ENCODE results near the gene RBM34.
"Not testable (repeated sequence)": the region's sequence is repeated elsewhere in the genome, so short reads cannot be mapped to it uniquely, and the experiment has no call there.

RBM34 gene

DNA sequence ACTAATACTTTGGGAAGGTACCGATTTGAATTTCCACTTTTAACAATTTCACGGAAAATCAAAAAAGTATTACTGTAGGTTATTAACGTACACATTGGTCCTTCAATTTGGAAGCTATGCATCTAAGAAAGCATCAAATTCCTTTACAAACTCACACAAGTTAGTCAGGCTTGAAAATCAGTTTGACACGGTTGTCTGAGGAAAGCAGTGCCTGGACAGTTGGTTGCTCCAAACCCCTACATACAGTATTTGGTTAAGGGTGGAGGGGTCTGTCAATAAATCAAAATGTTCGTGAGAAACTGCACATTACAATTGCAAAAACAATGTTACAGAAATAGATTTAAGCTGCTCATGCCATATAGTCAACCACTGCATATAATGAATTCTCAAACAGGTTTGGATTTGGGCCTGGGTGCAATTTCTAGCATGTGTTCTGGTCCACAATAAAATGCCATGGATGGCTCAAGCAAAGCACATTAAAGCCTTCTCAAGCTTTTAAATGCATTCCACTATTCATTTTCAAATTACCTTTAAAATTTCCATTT, 19.9 kb upstream of the RBM34 start:
- Histone ChIP-seq H3K27ac (ENCODE audit: low read depth, low read length) (no peak overlapping the region), H3K9me3 (ENCODE audit: control insufficient read depth, insufficient read depth, low read depth, low read length) (no peaks in the 10 kb centered on the region), H3K27me3 (ENCODE audit: control insufficient read depth, insufficient read depth, low read length) (no peaks in the 10 kb centered on the region), H3K4me3 (ENCODE audit: low read depth, low read length) (no peak overlapping the region), H3K9ac (ENCODE audit: low read length) (no peak overlapping the region), H3K36me3 (ENCODE audit: control insufficient read depth, insufficient read depth, low read length) (peaks cover 52% of the 10 kb centered on the region), H3K4me1 (ENCODE audit: control insufficient read depth, insufficient read depth, low read length) (no peaks in the 10 kb centered on the region)

- H3K27ac ChIP-seq (ENCODE audit: low read depth, low read length): 0 out of 2 replicates have a peak overlapping the region, but pooled peaks have one; percentile 33
- H3K4me1 ChIP-seq (ENCODE audit: control insufficient read depth, insufficient read depth, low read length): no peaks in the 10 kb centered on the region
- H3K4me3 ChIP-seq (ENCODE audit: low read depth, low read length): no peak overlapping the region
- no peaks in the 10 kb centered on the region for H3K27me3 ChIP-seq (ENCODE audit: control insufficient read depth, insufficient read depth, low read length)
- H3K9ac ChIP-seq (ENCODE audit: low read length): no peak overlapping the region
- peaks cover 73% of the 10 kb centered on the region for H3K36me3 ChIP-seq (ENCODE audit: control insufficient read depth, insufficient read depth, low read length)
- H3K9me3 ChIP-seq (ENCODE audit: control insufficient read depth, insufficient read depth, low read depth, low read length): no peaks in the 10 kb centered on the region
Observed at GRCh38 chr1:235176486-235176885, 15.4 kb upstream of the RBM34 start.

DNA sequence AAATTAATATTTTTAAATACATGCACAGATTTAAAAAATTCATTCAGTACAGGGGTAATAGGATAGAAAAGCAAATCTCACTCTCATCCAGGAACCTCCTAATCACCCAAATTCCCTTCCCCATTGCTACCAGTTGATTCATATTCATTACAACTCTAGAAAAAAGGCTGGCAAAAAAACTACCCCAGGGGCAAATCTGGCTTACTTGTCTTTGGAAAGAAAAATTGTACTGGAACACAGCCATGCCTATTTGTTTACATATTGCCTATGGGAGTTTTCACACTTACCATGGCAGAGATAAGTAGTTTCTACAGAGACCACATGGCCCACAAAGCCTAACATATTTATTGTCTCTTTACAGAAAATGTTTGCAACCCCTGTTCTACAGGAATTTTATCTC, 8.9 kb upstream of the RBM34 start:
- peaks cover 65% of the 10 kb centered on the region for H3K36me3 ChIP-seq (ENCODE audit: control insufficient read depth, insufficient read depth, low read length)
- no peaks in the 10 kb centered on the region for H3K4me1 ChIP-seq (ENCODE audit: control insufficient read depth, insufficient read depth, low read length)
- no peak overlapping the region for H3K9ac ChIP-seq (ENCODE audit: low read length)
- H3K27me3 ChIP-seq (ENCODE audit: control insufficient read depth, insufficient read depth, low read length): no peaks in the 10 kb centered on the region
- no peaks in the 10 kb centered on the region for H3K9me3 ChIP-seq (ENCODE audit: control insufficient read depth, insufficient read depth, low read depth, low read length)
- no peak overlapping the region for H3K27ac ChIP-seq (ENCODE audit: low read depth, low read length)
- H3K4me3 ChIP-seq (ENCODE audit: low read depth, low read length): no peak overlapping the region

DNA sequence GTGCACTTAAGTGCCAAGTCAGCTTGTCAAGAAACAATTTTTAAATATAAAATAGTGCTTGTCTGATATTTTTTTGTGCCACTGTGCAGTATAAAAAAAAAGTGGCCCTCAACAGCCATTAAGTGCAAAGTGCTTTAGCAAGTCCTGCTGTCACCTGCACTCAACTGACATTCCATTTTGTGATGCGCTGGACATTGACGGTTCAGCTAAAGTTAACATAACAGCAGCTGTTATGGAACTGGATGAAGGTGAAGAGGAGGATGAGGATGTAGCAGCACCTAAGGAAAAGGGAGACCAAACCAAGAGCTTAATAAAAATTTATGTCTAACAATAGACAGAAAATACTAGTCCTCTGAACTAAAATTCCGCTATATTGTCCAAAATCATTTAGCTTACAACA, 7.3 kb upstream of the RBM34 start:
- Histone ChIP-seq H3K27me3 (ENCODE audit: control insufficient read depth, insufficient read depth, low read length) (no peaks in the 10 kb centered on the region), H3K4me1 (ENCODE audit: control insufficient read depth, insufficient read depth, low read length) (no peaks in the 10 kb centered on the region), H3K36me3 (ENCODE audit: control insufficient read depth, insufficient read depth, low read length) (peaks cover 51% of the 10 kb centered on the region), H3K9ac (ENCODE audit: low read length) (no peak overlapping the region), H3K4me3 (ENCODE audit: low read depth, low read length) (no peak overlapping the region), H3K9me3 (ENCODE audit: control insufficient read depth, insufficient read depth, low read depth, low read length) (no peaks in the 10 kb centered on the region), H3K27ac (ENCODE audit: low read depth, low read length) (no peak overlapping the region)

DNA sequence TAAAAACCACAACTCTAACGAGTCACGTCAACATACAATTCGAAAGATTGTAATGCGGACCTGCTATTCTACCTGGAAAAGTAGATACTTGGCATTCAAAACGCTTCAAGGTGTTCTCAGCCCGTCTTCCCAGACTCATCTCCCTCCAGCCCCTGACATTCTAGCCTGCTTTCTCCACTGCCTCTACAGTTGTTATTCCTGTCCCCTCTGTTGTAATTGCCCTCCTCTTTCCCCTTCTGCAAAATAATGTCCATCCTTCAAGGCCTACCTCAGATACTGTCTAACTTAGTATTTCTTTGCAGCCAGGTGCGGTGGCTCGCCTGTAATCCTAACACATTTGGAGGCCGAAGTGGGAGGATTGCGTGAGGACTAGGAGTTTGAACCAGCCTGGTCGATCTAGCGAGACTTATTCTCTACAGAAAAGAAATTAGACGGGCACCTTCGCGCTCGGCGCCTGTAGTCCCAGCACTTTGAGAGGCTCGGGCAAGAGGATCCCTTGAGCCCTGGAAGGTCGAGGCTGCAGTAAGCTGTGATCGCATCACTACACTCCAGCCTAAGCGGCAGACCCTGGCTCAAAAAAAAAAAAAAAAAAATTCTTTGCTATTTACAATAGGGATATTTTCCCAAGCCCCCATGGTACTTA, 756 bp upstream of the RBM34 start:
- H3K9ac ChIP-seq (ENCODE audit: low read length): peak overlapping the region; percentile 90
- peaks cover 31% of the 10 kb centered on the region for H3K36me3 ChIP-seq (ENCODE audit: control insufficient read depth, insufficient read depth, low read length)
- H3K4me1 ChIP-seq (ENCODE audit: control insufficient read depth, insufficient read depth, low read length): 0 out of 2 replicates have a peak, but pooled peaks cover 8% of the 10 kb centered on the region
- no peaks in the 10 kb centered on the region for H3K9me3 ChIP-seq (ENCODE audit: control insufficient read depth, insufficient read depth, low read depth, low read length)
- peak overlapping the region; percentile 95 for H3K4me3 ChIP-seq (ENCODE audit: low read depth, low read length)
- no peaks in the 10 kb centered on the region for H3K27me3 ChIP-seq (ENCODE audit: control insufficient read depth, insufficient read depth, low read length)
- peak overlapping the region; percentile 56; the same call in 1 of the 2 replicates for H3K27ac ChIP-seq (ENCODE audit: low read depth, low read length)

DNA sequence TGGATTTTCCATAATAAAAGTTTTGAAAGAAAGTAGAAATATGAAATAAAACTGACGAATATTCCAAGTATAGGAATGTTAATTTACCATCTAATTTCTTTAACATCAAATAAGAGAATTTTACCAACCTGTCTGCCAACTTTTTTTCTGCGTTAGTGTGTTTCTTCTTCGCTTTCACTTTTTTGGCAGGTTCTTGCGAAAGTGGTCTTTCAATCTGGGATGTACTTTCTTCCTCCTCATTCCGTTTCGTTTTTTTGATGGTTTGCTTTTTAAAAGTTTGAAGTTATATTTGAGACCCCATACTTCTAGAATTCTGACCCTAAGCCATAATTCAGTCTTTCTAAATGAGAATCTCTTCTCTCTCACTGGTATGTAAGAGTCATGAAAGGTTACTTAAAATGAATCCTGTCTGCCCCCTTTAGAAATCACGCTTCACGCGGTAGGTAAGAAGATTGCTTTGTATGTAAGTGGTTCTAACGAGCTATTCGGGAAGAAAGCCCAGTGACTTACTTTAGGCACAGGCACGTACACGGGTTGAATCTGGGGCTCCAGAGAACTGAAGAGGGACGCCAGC, 580 bp downstream of the RBM34 start:
- H3K4me3 ChIP-seq (ENCODE audit: low read depth, low read length): peak overlapping the region; percentile 95
- H3K36me3 ChIP-seq (ENCODE audit: control insufficient read depth, insufficient read depth, low read length): peaks cover 39% of the 10 kb centered on the region

GRCh38 chr1:235159930-235160329, 1.1 kb downstream of the RBM34 start:
- peaks cover 41% of the 10 kb centered on the region for H3K36me3 ChIP-seq (ENCODE audit: control insufficient read depth, insufficient read depth, low read length)
- peak overlapping the region; percentile 95 for H3K4me3 ChIP-seq (ENCODE audit: low read depth, low read length)
- not testable (repeated sequence) for H3K27me3 ChIP-seq (ENCODE audit: control insufficient read depth, insufficient read depth, low read length); H3K9me3 ChIP-seq (ENCODE audit: control insufficient read depth, insufficient read depth, low read depth, low read length); H3K27ac ChIP-seq (ENCODE audit: low read depth, low read length); H3K4me1 ChIP-seq (ENCODE audit: control insufficient read depth, insufficient read depth, low read length); H3K9ac ChIP-seq (ENCODE audit: low read length)

More for the DNA sequence above, 580 bp downstream of the RBM34 start:
- Histone ChIP-seq H3K9ac (ENCODE audit: low read length) (peak overlapping the region; percentile 90), H3K9me3 (ENCODE audit: control insufficient read depth, insufficient read depth, low read depth, low read length) (no peaks in the 10 kb centered on the region), H3K27me3 (ENCODE audit: control insufficient read depth, insufficient read depth, low read length) (no peaks in the 10 kb centered on the region), H3K27ac (ENCODE audit: low read depth, low read length) (peak overlapping the region; percentile 56; the same call in 1 of the 2 replicates), H3K4me1 (ENCODE audit: control insufficient read depth, insufficient read depth, low read length) (0 out of 2 replicates have a peak, but pooled peaks cover 8% of the 10 kb centered on the region)

- H3K4me3 ChIP-seq (ENCODE audit: low read depth, low read length): not testable (repeated sequence)
Observed at GRCh38 chr1:235159284-235159683, 1.8 kb downstream of the RBM34 start.

GRCh38 chr1:235158680-235159079, 2.4 kb downstream of the RBM34 start:
- Histone ChIP-seq H3K36me3 (ENCODE audit: control insufficient read depth, insufficient read depth, low read length) (peaks cover 53% of the 10 kb centered on the region), H3K4me1 (ENCODE audit: control insufficient read depth, insufficient read depth, low read length) (0 out of 2 replicates have a peak, but pooled peaks cover 8% of the 10 kb centered on the region), H3K9ac (ENCODE audit: low read length) (no peak overlapping the region), H3K9me3 (ENCODE audit: control insufficient read depth, insufficient read depth, low read depth, low read length) (no peaks in the 10 kb centered on the region), H3K4me3 (ENCODE audit: low read depth, low read length) (no peak overlapping the region), H3K27ac (ENCODE audit: low read depth, low read length) (no peak overlapping the region), H3K27me3 (ENCODE audit: control insufficient read depth, insufficient read depth, low read length) (no peaks in the 10 kb centered on the region)

More at GRCh38 chr1:235159284-235159683, 1.8 kb downstream of the RBM34 start:
- not testable (repeated sequence) for H3K4me1 ChIP-seq (ENCODE audit: control insufficient read depth, insufficient read depth, low read length); H3K9ac ChIP-seq (ENCODE audit: low read length); H3K27me3 ChIP-seq (ENCODE audit: control insufficient read depth, insufficient read depth, low read length); H3K27ac ChIP-seq (ENCODE audit: low read depth, low read length); H3K9me3 ChIP-seq (ENCODE audit: control insufficient read depth, insufficient read depth, low read depth, low read length)
- peaks cover 48% of the 10 kb centered on the region for H3K36me3 ChIP-seq (ENCODE audit: control insufficient read depth, insufficient read depth, low read length)

DNA sequence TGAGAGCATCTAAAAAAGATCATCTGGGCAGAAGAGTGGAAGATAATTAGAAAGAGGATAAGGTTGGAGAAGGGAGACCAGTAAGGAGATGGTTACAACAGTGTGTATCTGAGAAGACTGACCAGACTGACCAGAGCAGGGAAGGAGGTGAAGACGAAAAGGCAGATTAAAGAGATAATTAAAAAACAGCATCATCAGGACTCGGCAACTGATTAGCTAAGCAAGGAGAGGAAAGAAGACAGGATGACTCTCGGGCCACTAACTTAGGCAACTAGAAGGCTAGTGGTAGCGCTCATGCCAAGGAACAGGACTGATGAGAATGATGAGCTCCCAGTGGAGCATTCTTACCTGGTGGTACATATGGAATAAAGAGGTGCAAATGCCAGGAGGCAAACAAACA, 3.9 kb downstream of the RBM34 start:
- Histone ChIP-seq H3K9me3 (ENCODE audit: control insufficient read depth, insufficient read depth, low read depth, low read length) (no peaks in the 10 kb centered on the region), H3K36me3 (ENCODE audit: control insufficient read depth, insufficient read depth, low read length) (peaks cover 66% of the 10 kb centered on the region), H3K27ac (ENCODE audit: low read depth, low read length) (no peak overlapping the region), H3K27me3 (ENCODE audit: control insufficient read depth, insufficient read depth, low read length) (no peaks in the 10 kb centered on the region), H3K4me1 (ENCODE audit: control insufficient read depth, insufficient read depth, low read length) (0 out of 2 replicates have a peak, but pooled peaks cover 8% of the 10 kb centered on the region), H3K4me3 (ENCODE audit: low read depth, low read length) (no peak overlapping the region), H3K9ac (ENCODE audit: low read length) (no peak overlapping the region)

DNA sequence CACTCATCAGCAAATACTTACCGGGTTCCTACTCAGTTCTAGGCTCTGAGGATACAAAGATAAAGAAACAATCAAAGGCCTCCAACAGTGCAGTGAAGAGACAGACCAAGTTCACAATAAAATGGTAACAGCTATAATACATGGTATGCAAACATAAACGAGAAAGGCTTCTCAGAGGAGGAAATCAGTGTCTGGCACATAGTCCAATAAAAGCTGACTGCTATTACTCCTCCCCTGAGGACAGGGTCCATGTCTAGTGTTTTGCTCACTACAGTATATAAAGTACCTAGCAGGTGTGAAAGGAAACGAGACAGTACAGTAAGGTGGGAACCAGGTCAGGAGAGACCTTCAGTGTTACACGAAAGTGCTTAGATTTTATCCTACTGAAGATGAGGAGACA, 4.3 kb downstream of the RBM34 start:
- H3K4me1 ChIP-seq (ENCODE audit: control insufficient read depth, insufficient read depth, low read length): 0 out of 2 replicates have a peak, but pooled peaks cover 6% of the 10 kb centered on the region
- peaks cover 71% of the 10 kb centered on the region for H3K36me3 ChIP-seq (ENCODE audit: control insufficient read depth, insufficient read depth, low read length)
- H3K27me3 ChIP-seq (ENCODE audit: control insufficient read depth, insufficient read depth, low read length): no peaks in the 10 kb centered on the region
- H3K9me3 ChIP-seq (ENCODE audit: control insufficient read depth, insufficient read depth, low read depth, low read length): no peaks in the 10 kb centered on the region
- H3K9ac ChIP-seq (ENCODE audit: low read length): no peak overlapping the region
- H3K4me3 ChIP-seq (ENCODE audit: low read depth, low read length): no peak overlapping the region
- no peak overlapping the region for H3K27ac ChIP-seq (ENCODE audit: low read depth, low read length)

All from HUES6 (cell line).